Gastrocnemius medialis (tissue), 4 donors: ENCODE measurements around the gene FITM1. TPM values are rescaled to one million over a fixed set of nuclear protein-coding genes. Genes with fewer than 3 reads are reported as not detected.

Experiments used
- ATAC-seq, 2 donors: fragments of 150-250 bp; one replicate each; pipeline ENCODE4 v1.9.1; 2016
- DNase-seq, 2 donors: peaks; one replicate each; pipeline ENCODE4 v3.0.0-alpha.2; 2019
- H3K27ac ChIP-seq, 4 donors: fragments of 200-600 bp; sonication (generic); 1 replicate in 1 of 4; 2 replicates in 3 of 4; pipeline ENCODE4 v1.5.1; 2016 to 2018; ENCODE audit warnings: mild to moderate bottlenecking in 2 of 4, moderate library complexity in 1 of 4
- H3K27me3 ChIP-seq, 3 donors: fragments of 200-600 bp; sonication (generic) in 2 of 3; 1 replicate in 1 of 3; 2 replicates in 2 of 3; pipeline versions ENCODE4 v1.5.1 to v1.6.0; 2016 to 2019; ENCODE audit warnings: mild to moderate bottlenecking in 1 of 3, moderate library complexity in 1 of 3
- H3K36me3 ChIP-seq, 2 donors: fragments of 200-600 bp; sonication (generic) in 1 of 2; one replicate each; pipeline ENCODE4 v1.5.1; 2017 to 2018
- H3K4me1 ChIP-seq, 2 donors: fragments of 200-600 bp; sonication (generic) in 1 of 2; one replicate each; pipeline ENCODE4 v1.5.1; 2016 to 2017; ENCODE audit warnings: mild to moderate bottlenecking in 2 of 2
- H3K4me3 ChIP-seq, 4 donors: fragments of 200-600 bp; sonication (generic) in 3 of 4; 1 replicate in 1 of 4; 2 replicates in 3 of 4; pipeline ENCODE4 v1.5.1; 2016 to 2019; ENCODE audit warnings: mild to moderate bottlenecking in 2 of 4
- H3K9me3 ChIP-seq, 3 donors: fragments of 200-600 bp; sonication (generic) in 2 of 3; 1 replicate in 1 of 3; 2 replicates in 2 of 3; pipeline ENCODE4 v1.5.1; 2016 to 2019
- POLR2A ChIP-seq, 2 donors: fragments of 450-650 bp; IDR thresholded peaks; one replicate each; pipeline ENCODE4 v1.6.1; 2017; ENCODE audit warnings: antibody characterized with exemption in 2 of 2, mild to moderate bottlenecking in 2 of 2, moderate library complexity in 2 of 2
- in situ Hi-C, 4 donors: fragments of 200-750 bp; cut with MboI; loops; one replicate each; pipeline versions ENCODE4 v1.15.0 to v1.8.0; 2017; ENCODE audit warnings: low sequenced_read_pairs in 4 of 4
- intact Hi-C: fragments of 100-400 bp; cut with DNase I; formaldehyde crosslinking; loops from one replicate; pipeline ENCODE4 v1.15.1; 2023; ENCODE audit warnings: low total_unique reads
- total RNA-seq, 4 donors: library from RNA; depleted of rRNA; stranded (reverse); fragments of >200 nt; gene quantifications; one replicate each; pipeline versions ENCODE4 v1.1.0 to v1.2.3, GENCODE V29; 2016
- TF ChIP-seq, protein P1 (sequence below), 5 experiments: fragments of 450-650 bp in 3 of 5; fragments of 200-600 bp in 2 of 5; sonication (generic) in 2 of 5; IDR thresholded peaks in 4 of 5; conservative IDR thresholded peaks in 1 of 5; 1 replicate in 4 of 5; 2 replicates in 1 of 5; pipeline ENCODE4 v1.5.1; 2016 to 2019; ENCODE audit warnings: antibody characterized with exemption in 5 of 5, mild to moderate bottlenecking in 3 of 5, moderate library complexity in 3 of 5

The FITM1 gene
- total RNA-seq, 4 donors from 2014 or later: 45.3 to 91.3 (median 65.4) TPM

DNA sequence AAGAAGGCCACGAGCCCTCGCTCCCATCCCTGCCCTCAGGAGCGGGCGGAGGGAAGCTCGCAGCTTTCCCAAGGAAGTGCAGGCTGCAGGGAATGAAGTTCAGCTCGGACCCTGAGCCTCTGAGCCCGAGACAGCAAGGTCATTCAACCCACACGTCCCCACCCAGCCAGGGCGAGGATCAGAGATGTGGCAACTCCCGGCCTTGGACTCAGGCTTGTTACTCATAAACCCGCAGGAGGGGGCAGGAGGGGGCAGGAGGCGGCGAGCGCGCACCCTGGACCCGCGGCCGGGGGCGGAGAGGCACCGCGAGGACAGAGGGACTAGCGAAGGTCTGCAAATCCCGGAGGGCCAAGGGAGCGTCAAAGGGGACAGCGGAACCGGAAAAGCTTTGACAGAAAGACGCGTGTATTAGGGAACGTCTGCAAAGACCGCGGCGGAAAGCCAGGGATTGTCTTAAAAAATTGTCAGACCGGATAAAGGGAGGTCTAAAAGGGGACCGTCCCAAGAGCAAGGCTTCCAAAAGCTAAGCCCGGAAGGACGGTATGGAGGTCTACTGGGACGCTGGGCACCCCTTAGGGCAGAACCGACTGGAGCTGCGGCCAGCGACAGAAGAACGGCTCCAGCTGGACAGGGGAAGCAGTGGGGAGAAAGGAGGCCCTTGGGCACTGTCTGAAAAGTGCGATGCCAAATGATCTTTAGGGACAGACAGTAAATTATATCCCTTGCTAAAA is 16.5 kb upstream of the FITM1 start:
- in situ Hi-C loops: no loop called here
- H3K36me3 ChIP-seq: peaks cover 0 to 18% of the 10 kb centered on the region in 2 donors
- H3K27ac ChIP-seq: peak overlapping the region; percentile 92 to 99 (median 98)
- TF ChIP-seq, protein P1, sequence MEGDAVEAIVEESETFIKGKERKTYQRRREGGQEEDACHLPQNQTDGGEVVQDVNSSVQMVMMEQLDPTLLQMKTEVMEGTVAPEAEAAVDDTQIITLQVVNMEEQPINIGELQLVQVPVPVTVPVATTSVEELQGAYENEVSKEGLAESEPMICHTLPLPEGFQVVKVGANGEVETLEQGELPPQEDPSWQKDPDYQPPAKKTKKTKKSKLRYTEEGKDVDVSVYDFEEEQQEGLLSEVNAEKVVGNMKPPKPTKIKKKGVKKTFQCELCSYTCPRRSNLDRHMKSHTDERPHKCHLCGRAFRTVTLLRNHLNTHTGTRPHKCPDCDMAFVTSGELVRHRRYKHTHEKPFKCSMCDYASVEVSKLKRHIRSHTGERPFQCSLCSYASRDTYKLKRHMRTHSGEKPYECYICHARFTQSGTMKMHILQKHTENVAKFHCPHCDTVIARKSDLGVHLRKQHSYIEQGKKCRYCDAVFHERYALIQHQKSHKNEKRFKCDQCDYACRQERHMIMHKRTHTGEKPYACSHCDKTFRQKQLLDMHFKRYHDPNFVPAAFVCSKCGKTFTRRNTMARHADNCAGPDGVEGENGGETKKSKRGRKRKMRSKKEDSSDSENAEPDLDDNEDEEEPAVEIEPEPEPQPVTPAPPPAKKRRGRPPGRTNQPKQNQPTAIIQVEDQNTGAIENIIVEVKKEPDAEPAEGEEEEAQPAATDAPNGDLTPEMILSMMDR (IDR thresholded peaks at IDR 0.05 in 4 of 5, conservative IDR thresholded peaks at IDR 0.05 in 1 of 5): no peak
- peak; percentile 74 to 82 for TF ChIP-seq POLR2A (IDR thresholded peaks at IDR 0.05)
- no peaks in the 10 kb centered on the region for H3K27me3 ChIP-seq
- H3K9me3 ChIP-seq: no peaks in the 10 kb centered on the region
- intact Hi-C loops: loop anchor here (1.0 to 2.0 kb wide), 5 partner anchors 17 to 328 kb away; partner anchors contain the start of genes IRF9, PCK2, RNF31 and SDR39U1
- peak; percentile 81 to 91 for DNase-seq
- peaks cover 18 to 21% of the 10 kb centered on the region in 2 donors for H3K4me1 ChIP-seq
- peak; percentile 57 to 58 for ATAC-seq
- H3K4me3 ChIP-seq: peak overlapping the region; percentile 74 to 80 (median 78)

DNA sequence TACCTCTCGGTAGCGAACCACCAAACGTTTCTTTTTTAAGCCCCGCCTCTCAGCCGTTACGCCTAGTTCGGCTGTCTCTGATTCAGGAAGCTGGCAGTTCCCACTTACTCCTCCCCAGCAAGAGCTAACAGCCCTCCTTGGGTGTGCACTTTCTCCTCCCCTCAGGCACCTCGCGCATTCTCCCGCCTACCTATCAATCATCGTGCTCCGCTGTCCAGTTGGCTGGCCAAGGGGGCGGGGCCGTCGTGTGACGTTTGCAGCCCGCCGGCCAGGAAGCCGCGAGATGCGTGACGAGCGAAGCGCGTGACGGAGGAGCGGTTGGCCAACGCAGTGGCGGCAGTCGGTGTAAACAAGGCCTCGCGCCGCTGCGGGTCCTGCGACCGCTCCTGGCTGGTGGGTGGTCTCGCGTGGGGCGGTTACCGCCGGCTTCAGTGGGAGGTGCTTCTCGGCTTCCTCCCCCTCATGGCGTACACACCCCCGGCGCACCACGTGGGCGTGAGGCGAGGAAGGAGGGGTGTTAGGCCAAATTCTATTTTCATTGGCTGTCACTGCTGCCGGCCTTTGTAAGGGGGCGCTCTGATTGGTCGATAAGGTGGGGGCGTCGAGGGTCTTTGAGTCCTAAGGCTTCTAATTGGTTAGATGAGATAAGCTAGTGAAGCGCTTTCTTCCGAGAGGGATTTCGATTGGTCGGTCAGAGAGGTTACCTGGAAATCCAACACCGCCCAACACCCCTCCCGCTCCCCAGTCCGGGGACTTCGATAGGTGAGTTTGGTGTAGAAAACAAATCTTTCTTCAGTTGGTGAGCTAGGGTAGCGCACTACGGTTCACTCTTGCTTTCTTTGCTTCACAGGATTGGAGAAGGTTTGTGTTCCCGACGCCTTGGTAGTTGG is 15.7 kb upstream of the FITM1 start, which contains the start of the genes DCAF11 and NRL:
Gene DCAF11 (plus strand): TSS at position 246 of the 890 bp plus-strand sequence. CDS start 818 bp downstream, outside the sequence.
Gene NRL (minus strand): TSS at position 418 of the 890 bp plus-strand sequence. CDS start 32,101 bp downstream, outside the sequence.
- intact Hi-C loops: loop anchor here (1.0 to 2.0 kb wide), 6 partner anchors 17 to 813 kb away; partner anchors contain the start of genes IRF9, PCK2, RNF31 and SDR39U1
- ATAC-seq (peak; percentile 87 to 89), DNase-seq (peak; percentile 99)
- Histone ChIP-seq H3K36me3 (peaks cover 0 to 26% of the 10 kb centered on the region in 2 donors), H3K27ac (peak within 1 kb of the TSS; percentile 92 to 99 (median 98)), H3K9me3 (no peaks in the 10 kb centered on the region), H3K4me3 (peak within 1 kb of the TSS; percentile 74 to 93 (median 78)), H3K27me3 (no peaks in the 10 kb centered on the region), H3K4me1 (peaks cover 16 to 19% of the 10 kb centered on the region in 2 donors)
- peak in 1 of 2 donors; percentile 28 for TF ChIP-seq POLR2A (IDR thresholded peaks at IDR 0.05)
- TF ChIP-seq, protein P1 (IDR thresholded peaks at IDR 0.05 in 4 of 5, conservative IDR thresholded peaks at IDR 0.05 in 1 of 5): peak in 1 of 5 experiments; percentile 32
- in situ Hi-C loops: no loop called here

DNA sequence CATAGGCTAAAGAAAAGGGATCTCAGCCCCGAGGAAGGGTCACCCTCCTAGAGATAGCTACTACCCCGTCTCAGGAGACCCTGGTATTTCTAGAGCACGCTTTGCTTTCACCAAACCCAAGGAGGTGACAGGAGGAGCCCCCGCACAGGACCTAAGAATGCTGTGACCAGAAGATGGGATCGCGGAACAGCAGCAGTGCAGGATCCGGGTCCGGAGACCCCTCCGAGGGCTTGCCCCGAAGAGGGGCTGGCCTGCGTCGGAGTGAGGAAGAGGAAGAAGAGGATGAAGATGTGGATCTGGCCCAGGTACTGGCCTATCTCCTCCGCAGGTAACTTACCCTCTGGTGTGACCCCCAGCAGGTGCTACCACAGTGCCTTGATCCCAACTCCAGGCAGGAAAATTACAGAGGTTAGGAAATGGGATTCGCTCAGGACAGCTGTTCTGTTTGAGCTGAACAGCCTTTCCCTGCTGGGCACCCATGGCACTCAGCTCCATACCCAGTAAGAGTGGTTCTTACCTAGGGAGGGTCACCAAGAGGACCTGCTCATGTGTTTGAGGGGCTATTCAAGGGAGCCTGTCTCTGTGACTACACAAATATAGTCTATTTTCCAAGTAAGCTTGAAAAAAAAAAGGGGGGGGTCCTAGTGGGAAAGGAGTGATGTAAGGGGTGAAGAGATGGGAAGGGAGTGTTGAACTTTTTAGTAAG is 14.9 kb upstream of the FITM1 start:
- ATAC-seq (no peak), DNase-seq (no peak)
- Histone ChIP-seq H3K4me3 (peak overlapping the region; percentile 74 to 93 (median 78)), H3K4me1 (peaks cover 16 to 19% of the 10 kb centered on the region in 2 donors), H3K27me3 (no peaks in the 10 kb centered on the region), H3K36me3 (peaks cover 2 to 34% of the 10 kb centered on the region in 2 donors), H3K9me3 (no peaks in the 10 kb centered on the region), H3K27ac (peak overlapping the region; percentile 92 to 99 (median 98))
- TF ChIP-seq, protein P1 (IDR thresholded peaks at IDR 0.05 in 4 of 5, conservative IDR thresholded peaks at IDR 0.05 in 1 of 5): no peak
- no peak for TF ChIP-seq POLR2A (IDR thresholded peaks at IDR 0.05)
- in situ Hi-C loops (no loop called here), intact Hi-C loops (loop anchor here (1.0 to 2.0 kb wide), 3 partner anchors 21 to 814 kb away; partner anchors contain the start of genes IRF9 and PCK2)
